ENCODE measurements around the gene OR6N2.

The OR6N2 gene

DNA sequence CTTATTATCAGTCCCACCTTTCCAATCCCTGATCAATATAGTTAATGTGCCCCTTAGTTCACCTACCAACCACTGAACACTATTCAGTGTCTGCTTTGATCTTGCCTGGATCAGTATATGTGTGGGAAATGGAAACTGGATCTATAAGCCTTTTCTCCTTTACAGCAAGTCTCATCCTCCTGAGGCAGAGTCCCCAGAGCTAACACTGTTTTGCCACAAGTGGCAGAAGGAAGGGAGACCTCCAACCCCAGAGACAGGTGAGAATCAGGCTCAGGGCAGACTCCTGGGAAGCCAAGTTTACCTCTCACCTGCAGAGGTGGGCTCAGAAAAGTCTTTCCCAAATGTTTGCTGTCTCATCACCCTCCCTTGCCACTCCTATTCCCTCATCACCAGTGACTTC, at the start of gene OR6N2:
Gene OR6N2 (minus strand): TSS at position 101 of the 400 bp plus-strand sequence. CDS start 3,569 bp downstream, outside the sequence.
- in situ Hi-C loops (cut with MboI; ENCODE audit: low sequenced_read_pairs) = no loop called here

DNA sequence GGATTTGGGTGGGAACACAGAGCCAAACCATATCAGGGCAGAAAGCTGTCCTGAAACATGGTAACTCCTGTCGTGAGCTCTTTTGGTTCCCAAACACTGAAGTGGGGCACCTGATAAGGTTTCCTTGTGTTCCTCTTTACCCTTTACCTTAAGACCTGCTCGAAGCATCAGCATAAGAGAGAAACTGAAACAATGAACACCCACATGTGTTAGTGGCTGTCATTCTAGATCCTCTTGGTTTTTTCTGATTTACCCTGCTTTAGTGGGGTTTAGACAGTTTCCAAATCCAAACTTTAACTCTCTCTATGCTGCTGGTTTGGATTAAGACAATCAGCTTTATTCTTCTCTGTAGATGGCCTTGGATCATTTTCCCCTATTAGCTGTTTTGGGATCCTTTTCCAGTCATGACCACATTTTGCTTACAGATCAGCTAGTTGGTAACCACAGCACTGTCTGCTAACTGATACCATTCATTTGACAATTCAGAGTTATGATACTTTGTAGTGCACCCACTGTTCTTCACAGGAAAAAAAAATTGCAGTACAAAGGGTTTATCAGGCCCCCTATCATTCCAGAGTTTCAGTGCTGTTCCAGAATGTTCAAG, 49.2 kb upstream of the OR6N2 start:
- in situ Hi-C loops (cut with MboI; ENCODE audit: low sequenced_read_pairs) = no loop called here

DNA sequence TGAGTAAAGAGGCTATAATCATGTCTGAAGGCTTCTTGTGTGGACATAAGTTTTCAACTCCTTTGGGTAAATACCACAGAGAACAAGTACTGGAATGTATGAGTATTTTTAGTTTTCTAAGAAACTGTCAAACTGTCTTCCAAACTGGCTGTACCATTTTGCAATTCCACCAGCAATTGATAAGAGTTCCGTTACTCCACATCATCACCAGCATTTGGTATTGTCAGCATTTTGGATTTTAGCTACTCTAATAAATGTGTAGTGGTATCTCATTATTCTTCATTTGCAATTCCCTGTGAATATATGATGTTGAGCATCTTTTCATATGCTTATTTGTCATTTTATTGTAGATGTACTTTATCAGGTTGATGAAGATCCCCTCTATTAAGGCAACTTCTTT, 40.7 kb upstream of the OR6N2 start:
- in situ Hi-C loops (cut with MboI; ENCODE audit: low sequenced_read_pairs) = no loop called here

DNA sequence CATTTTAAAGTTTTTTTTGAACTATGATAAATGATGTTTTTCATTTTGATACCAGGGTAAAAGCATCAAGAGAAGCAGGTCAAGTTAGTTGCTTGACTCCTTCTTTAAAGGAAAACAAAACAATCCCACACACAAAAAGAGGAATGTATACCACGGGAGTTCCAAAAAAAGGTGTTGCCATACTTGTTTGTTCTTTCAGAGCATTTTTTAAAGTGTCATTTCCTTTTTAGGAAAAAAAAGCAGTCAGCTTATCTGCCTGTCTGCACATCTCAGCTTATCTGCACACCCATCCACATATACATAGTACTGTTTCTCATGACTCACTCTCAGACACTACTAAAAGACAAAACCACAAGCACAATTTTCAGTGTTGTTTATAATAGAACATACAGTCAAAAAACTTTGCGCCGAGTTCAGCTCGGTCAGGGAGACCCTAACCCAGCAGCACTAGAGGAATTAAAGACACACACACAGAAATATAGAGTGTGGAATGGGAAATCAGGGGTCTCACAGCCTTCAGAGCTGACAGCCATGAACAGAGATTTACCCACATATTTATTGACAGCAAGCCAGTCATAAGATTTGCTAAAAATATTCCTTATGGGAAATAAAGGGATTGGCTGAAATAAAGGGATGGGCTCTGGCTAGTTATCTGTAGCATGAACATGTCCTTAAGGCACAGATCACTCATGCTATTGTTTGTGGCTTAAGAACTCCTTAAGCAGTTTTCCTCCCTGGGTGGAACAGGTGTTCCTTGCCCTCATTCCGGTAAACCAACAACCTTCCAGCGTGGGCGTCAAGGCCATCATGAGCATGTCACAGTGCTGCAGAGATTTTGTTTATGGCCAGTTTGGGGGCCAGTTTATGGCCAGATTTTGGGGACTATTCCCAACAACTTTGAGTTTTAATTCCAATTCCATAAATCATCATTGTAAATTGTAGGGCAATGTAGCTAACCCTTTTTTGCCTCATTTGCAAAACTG, 38.7 kb upstream of the OR6N2 start:
- in situ Hi-C loops (cut with MboI; ENCODE audit: low sequenced_read_pairs) = no loop called here

- in situ Hi-C loops (cut with MboI; ENCODE audit: low sequenced_read_pairs) = no loop called here
Measured at GRCh38 chr1:158818975-158819431, 38.0 kb upstream of the OR6N2 start.

DNA sequence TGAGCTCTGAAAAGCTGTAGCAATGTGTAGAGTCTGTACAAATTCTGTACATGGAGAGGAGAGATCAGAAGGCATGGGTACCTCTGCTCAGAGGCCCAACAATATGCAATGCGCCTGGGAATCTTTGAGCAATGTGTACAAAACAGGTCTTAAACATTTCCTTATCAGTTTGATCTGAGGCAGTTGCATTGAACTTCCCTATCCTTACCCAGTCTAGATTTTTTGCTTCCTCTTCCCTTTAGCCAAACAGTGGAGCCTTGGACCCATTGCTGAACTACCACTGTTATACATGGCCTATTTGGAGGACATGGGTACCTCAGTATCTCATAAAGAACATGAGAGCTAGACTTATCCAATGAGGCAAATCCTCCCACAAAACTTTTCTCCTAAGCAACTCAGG, 37.6 kb upstream of the OR6N2 start:
- in situ Hi-C loops (cut with MboI; ENCODE audit: low sequenced_read_pairs) = no loop called here

DNA sequence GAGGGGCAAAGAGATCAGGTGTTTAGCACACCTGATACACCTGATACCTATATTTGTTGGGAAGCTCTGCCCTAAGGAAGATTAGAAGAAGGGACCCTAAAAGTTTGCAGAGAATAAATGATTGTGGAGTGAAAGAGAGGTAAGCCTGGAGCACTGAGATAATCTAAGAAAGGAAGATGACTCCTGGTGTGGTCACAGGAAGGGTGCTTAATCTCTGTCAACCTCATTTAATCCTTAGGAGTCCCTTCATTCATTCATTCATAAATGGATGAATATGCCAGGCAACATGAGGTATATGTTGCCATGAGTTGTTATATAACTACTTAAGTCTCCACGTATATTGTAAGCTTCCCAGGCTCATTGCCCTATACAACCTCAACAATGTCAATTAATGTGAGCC, 34.0 kb upstream of the OR6N2 start:
- in situ Hi-C loops (cut with MboI; ENCODE audit: low sequenced_read_pairs) = no loop called here

DNA sequence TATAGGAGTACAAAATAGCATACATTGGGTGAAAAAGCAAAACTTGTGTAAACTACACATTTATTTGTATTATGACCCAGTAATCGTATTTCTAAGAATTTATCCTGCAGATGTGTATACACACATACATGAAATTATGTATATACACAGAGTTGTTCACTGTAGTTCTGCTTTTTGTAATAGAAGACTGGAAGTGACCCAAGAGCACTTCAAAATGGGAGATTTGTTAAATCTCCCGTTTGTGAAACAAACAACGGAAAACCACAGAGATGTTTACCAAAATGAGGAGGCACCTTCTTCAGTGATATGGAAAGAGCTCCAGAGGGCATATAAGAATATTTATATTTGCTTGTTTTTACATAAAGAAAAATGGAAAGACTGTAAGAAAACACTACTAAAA, 32.2 kb upstream of the OR6N2 start:
- in situ Hi-C loops (cut with MboI; ENCODE audit: low sequenced_read_pairs) = no loop called here

- in situ Hi-C loops (cut with MboI; ENCODE audit: low sequenced_read_pairs) = no loop called here
Measured at GRCh38 chr1:158812336-158812735, 31.3 kb upstream of the OR6N2 start.

DNA sequence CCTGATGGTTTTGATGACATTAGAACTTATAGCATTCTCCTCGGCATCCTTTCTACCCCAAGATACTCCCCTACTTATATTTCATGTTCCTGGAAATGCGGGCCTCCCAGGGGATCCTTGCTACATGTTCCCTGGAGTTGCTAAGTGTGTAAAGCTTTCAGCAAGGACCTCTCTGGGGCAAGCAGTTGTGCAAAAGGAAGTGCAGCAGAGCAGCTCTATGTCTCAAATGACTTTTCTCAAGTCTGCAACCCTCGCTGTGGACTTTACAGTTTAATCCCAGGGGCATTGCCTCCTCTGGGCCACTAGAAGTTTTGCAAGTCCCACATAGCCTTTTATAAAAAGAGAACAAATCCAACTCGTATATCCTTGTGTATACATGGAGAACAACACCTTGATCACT, 29.3 kb upstream of the OR6N2 start:
- in situ Hi-C loops (cut with MboI; ENCODE audit: low sequenced_read_pairs) = no loop called here

DNA sequence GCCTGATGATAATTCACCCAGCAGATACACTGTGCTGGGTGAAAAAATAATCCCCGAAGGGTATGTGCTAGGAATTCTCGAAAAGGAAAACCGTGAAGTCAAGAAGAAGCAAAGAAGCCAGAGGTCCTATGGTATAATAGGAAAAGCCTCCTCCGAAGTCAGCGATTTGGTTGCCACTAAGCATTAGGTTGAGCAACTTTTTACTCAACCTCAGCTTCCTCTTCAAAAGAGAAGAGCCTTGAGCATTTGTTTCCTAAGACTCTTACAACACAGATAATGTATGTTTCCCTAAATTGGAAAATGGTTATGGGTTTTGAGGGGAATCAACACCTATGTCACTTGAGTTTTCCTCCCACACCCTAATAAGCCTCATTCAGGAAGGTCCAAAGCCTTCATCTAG, 28.9 kb upstream of the OR6N2 start:
- in situ Hi-C loops (cut with MboI; ENCODE audit: low sequenced_read_pairs) = no loop called here

- in situ Hi-C loops (cut with MboI; ENCODE audit: low sequenced_read_pairs) = no loop called here
Measured at GRCh38 chr1:158809256-158809655, 28.3 kb upstream of the OR6N2 start.

GRCh38 chr1:158806916-158807536, 26.0 kb upstream of the OR6N2 start:
- in situ Hi-C loops (cut with MboI; ENCODE audit: low sequenced_read_pairs) = no loop called here

- in situ Hi-C loops (cut with MboI; ENCODE audit: low sequenced_read_pairs) = no loop called here
Measured at GRCh38 chr1:158803678-158804077, 22.7 kb upstream of the OR6N2 start.

DNA sequence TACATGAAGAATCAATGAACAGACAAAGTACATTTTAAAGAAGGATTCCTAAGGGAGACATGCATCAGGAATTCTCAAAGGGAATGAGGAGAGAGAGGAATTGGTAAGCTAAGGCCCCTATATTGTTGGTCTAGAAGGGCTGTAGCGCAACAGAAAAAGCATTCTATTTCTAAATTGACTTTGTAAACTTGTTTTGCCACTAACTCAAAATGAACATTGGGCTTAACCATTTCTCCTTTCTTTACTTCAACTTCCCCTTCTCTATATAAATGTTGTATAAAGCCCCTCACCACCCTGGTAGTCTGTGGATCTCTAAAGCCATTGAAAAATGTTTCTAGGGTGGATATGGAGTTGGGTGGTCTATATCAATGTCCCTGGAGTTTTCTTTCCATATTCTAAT, 20.4 kb upstream of the OR6N2 start:
- in situ Hi-C loops (cut with MboI; ENCODE audit: low sequenced_read_pairs) = no loop called here

DNA sequence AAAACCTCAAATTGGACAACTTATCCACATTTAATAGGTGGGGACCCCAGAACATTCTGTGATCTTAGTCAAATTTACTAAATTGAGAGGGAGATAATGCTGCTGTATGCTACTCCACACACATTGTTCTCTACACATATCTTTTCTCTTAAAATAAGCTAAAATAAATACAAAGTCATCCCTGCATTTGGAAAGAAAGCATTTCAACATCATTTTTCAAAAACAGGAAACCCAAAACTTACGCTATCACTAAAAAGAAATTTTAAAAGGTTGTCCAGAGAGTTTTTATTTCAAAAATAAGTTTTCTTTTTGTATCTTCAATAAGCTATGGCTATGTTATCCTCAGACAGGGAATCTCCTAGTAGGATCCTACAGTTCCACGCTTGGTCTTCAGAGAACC, 19.5 kb upstream of the OR6N2 start:
- in situ Hi-C loops (cut with MboI; ENCODE audit: low sequenced_read_pairs) = no loop called here

GRCh38 chr1:158799689-158800088, 18.7 kb upstream of the OR6N2 start:
- in situ Hi-C loops (cut with MboI; ENCODE audit: low sequenced_read_pairs) = loop anchor here (10.0 kb wide), 1 partner anchor 195 kb away; no protein-coding TSS in a partner anchor

GRCh38 chr1:158798531-158798930, 17.5 kb upstream of the OR6N2 start:
- in situ Hi-C loops (cut with MboI; ENCODE audit: low sequenced_read_pairs) = loop anchor here (10.0 kb wide), 1 partner anchor 196 kb away; no protein-coding TSS in a partner anchor

GRCh38 chr1:158794247-158794646, 13.2 kb upstream of the OR6N2 start:
- in situ Hi-C loops (cut with MboI; ENCODE audit: low sequenced_read_pairs) = loop anchor here (10.0 kb wide), 1 partner anchor 201 kb away; no protein-coding TSS in a partner anchor

DNA sequence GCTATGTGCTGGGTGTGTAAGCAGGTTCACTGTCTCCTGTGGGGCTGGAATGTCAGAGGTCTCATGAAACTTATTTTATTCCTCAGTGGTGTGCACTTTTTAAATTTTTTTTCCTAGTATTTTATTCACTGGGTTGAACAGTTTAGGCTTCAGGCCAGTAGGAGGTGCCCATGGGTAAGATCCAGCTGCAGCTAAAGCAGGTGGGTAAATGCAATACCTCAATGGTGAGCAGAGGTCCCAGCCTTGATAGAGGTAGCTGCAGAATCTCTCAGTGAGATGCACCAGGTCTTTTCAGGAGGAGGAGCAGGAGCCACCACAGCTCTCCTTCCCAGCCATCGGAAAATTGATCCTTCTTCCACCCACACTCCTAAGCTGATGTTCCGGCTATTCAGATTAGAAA, 12.6 kb upstream of the OR6N2 start:
- in situ Hi-C loops (cut with MboI; ENCODE audit: low sequenced_read_pairs) = loop anchor here (10.0 kb wide), 1 partner anchor 201 kb away; no protein-coding TSS in a partner anchor
